ENCODE results near the gene PTX3.
A peak's percentile ranks its signal among the peaks of the same experiment; 100 is the strongest.

PTX3 gene

GRCh38 chr3:157443905-157444796 lies 7.5 kb downstream of the PTX3 start:
- TF ChIP-seq NFIC (IDR thresholded peaks at IDR 0.05) (no peak), MAX (IDR thresholded peaks at IDR 0.05) (no peak), FOXM1 (IDR thresholded peaks at IDR 0.05; ENCODE audit: borderline replicate concordance, low read depth) (no peak), TCF12 (IDR thresholded peaks at IDR 0.05; ENCODE audit: low read depth) (no peak), REST (IDR thresholded peaks at IDR 0.05; ENCODE audit: low read depth) (no peak), USF1 (IDR thresholded peaks at IDR 0.05) (no peak), ZBTB7A (IDR thresholded peaks at IDR 0.05; ENCODE audit: low read depth) (no peak), YY1 (IDR thresholded peaks at IDR 0.05; ENCODE audit: low read depth) (no peak), TAF1 (IDR thresholded peaks at IDR 0.05; ENCODE audit: low read depth) (no peak), RAD21 (IDR thresholded peaks at IDR 0.05; ENCODE audit: low read depth) (no peak), EP300 (IDR thresholded peaks at IDR 0.05; ENCODE audit: borderline replicate concordance) (no peak), CEBPB (IDR thresholded peaks at IDR 0.05) (no peak), CREB1 (IDR thresholded peaks at IDR 0.05; ENCODE audit: low read depth) (no peak), TEAD4 (IDR thresholded peaks at IDR 0.05) (no peak), EGR1 (IDR thresholded peaks at IDR 0.05) (no peak)

GRCh38 chr3:157444797-157445184 lies 8.1 kb downstream of the PTX3 start:
- TF ChIP-seq TEAD4 (IDR thresholded peaks at IDR 0.05) (no peak), TCF12 (IDR thresholded peaks at IDR 0.05; ENCODE audit: low read depth) (no peak), EP300 (IDR thresholded peaks at IDR 0.05; ENCODE audit: borderline replicate concordance) (no peak), NFIC (IDR thresholded peaks at IDR 0.05) (no peak), MAX (IDR thresholded peaks at IDR 0.05) (no peak), TAF1 (IDR thresholded peaks at IDR 0.05; ENCODE audit: low read depth) (no peak), REST (IDR thresholded peaks at IDR 0.05; ENCODE audit: low read depth) (no peak), FOXM1 (IDR thresholded peaks at IDR 0.05; ENCODE audit: borderline replicate concordance, low read depth) (no peak), YY1 (IDR thresholded peaks at IDR 0.05; ENCODE audit: low read depth) (no peak), EGR1 (IDR thresholded peaks at IDR 0.05) (no peak), CEBPB (IDR thresholded peaks at IDR 0.05) (no peak), CREB1 (IDR thresholded peaks at IDR 0.05; ENCODE audit: low read depth) (no peak), USF1 (IDR thresholded peaks at IDR 0.05) (no peak), RAD21 (IDR thresholded peaks at IDR 0.05; ENCODE audit: low read depth) (no peak), ZBTB7A (IDR thresholded peaks at IDR 0.05; ENCODE audit: low read depth) (no peak)

- no peak for TF ChIP-seq TCF12 (IDR thresholded peaks at IDR 0.05; ENCODE audit: low read depth)
- TF ChIP-seq CEBPB (IDR thresholded peaks at IDR 0.05): peak; percentile 79
Measured at GRCh38 chr3:157445857-157446256, 9.2 kb downstream of the PTX3 start.

GRCh38 chr3:157447026-157447694 lies 10.5 kb downstream of the PTX3 start:
- TF ChIP-seq RAD21 (IDR thresholded peaks at IDR 0.05; ENCODE audit: low read depth) (peak; percentile 43), FOXM1 (IDR thresholded peaks at IDR 0.05; ENCODE audit: borderline replicate concordance, low read depth) (no peak), EP300 (IDR thresholded peaks at IDR 0.05; ENCODE audit: borderline replicate concordance) (no peak)

GRCh38 chr3:157452097-157452496 lies 15.4 kb downstream of the PTX3 start:
- TF ChIP-seq RAD21 (IDR thresholded peaks at IDR 0.05; ENCODE audit: low read depth) (no peak), TCF12 (IDR thresholded peaks at IDR 0.05; ENCODE audit: low read depth) (no peak), EP300 (IDR thresholded peaks at IDR 0.05; ENCODE audit: borderline replicate concordance) (no peak), REST (IDR thresholded peaks at IDR 0.05; ENCODE audit: low read depth) (no peak), CREB1 (IDR thresholded peaks at IDR 0.05; ENCODE audit: low read depth) (no peak), EGR1 (IDR thresholded peaks at IDR 0.05) (no peak), NFIC (IDR thresholded peaks at IDR 0.05) (no peak), TEAD4 (IDR thresholded peaks at IDR 0.05) (no peak), USF1 (IDR thresholded peaks at IDR 0.05) (no peak), CEBPB (IDR thresholded peaks at IDR 0.05) (no peak), YY1 (IDR thresholded peaks at IDR 0.05; ENCODE audit: low read depth) (no peak), TAF1 (IDR thresholded peaks at IDR 0.05; ENCODE audit: low read depth) (no peak), MAX (IDR thresholded peaks at IDR 0.05) (no peak), FOXM1 (IDR thresholded peaks at IDR 0.05; ENCODE audit: borderline replicate concordance, low read depth) (no peak), ZBTB7A (IDR thresholded peaks at IDR 0.05; ENCODE audit: low read depth) (no peak)
